Uterus (tissue), 2 donors: Measurements from ENCODE around the gene APLNR.

Source experiments
- POLR2A ChIP-seq, 2 donors: fragments of 450-650 bp; IDR thresholded peaks; one replicate each; pipeline ENCODE4 v1.6.1; 2016; ENCODE audit warnings: antibody characterized with exemption in 2 of 2, mild to moderate bottlenecking in 1 of 2, moderate library complexity in 1 of 2
- TF ChIP-seq, protein P1 (sequence below), 4 experiments: fragments of 200-600 bp in 2 of 4; fragments of 450-650 bp in 2 of 4; sonication (generic) in 2 of 4; IDR thresholded peaks; one replicate each; pipeline ENCODE4 v1.5.1; 2016 to 2019; ENCODE audit warnings: antibody characterized with exemption in 4 of 4, mild to moderate bottlenecking in 2 of 4, moderate library complexity in 1 of 4

DNA sequence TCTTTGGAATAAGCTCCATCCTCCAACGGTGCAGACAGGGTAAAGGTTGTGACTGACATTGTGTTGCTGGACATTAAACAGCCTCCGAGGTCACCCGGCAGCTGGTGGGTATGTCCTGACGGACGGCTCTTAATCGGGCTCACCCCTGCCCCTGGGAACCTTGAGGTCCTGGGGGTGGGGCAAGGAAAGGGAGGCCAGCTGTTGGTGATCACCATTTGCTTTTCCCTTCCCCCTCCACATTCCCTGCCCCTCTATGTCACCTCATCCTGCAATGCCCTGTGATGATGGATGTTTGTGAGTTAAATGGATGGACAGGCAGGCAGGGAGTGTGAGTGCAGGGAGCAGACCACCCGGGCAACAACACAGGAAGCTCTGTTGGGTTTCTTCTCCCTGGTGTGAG lies 26.3 kb downstream of the APLNR start:
- TF ChIP-seq, protein P1, sequence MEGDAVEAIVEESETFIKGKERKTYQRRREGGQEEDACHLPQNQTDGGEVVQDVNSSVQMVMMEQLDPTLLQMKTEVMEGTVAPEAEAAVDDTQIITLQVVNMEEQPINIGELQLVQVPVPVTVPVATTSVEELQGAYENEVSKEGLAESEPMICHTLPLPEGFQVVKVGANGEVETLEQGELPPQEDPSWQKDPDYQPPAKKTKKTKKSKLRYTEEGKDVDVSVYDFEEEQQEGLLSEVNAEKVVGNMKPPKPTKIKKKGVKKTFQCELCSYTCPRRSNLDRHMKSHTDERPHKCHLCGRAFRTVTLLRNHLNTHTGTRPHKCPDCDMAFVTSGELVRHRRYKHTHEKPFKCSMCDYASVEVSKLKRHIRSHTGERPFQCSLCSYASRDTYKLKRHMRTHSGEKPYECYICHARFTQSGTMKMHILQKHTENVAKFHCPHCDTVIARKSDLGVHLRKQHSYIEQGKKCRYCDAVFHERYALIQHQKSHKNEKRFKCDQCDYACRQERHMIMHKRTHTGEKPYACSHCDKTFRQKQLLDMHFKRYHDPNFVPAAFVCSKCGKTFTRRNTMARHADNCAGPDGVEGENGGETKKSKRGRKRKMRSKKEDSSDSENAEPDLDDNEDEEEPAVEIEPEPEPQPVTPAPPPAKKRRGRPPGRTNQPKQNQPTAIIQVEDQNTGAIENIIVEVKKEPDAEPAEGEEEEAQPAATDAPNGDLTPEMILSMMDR (IDR thresholded peaks at IDR 0.05): no peak
- no peak for TF ChIP-seq POLR2A (IDR thresholded peaks at IDR 0.05)
